Transverse colon (tissue), 3 donors: ENCODE data around the gene DNAH8.

Source experiments
- EP300 ChIP-seq: sonication (generic); formaldehyde crosslinking; IDR thresholded peaks from one replicate; pipeline ENCODE4 v1.6.1; 2017; ENCODE audit warnings: antibody characterized with exemption, low read depth
- TF ChIP-seq, protein P1 (sequence below), 5 experiments: fragments of 200-600 bp in 3 of 5; fragments of 450-650 bp in 2 of 5; sonication (generic) in 3 of 5; IDR thresholded peaks; 1 replicate in 2 of 5; 2 replicates in 3 of 5; pipeline ENCODE4 v1.5.1; 2016 to 2017; ENCODE audit warnings: antibody characterized with exemption in 5 of 5, inconsistent platforms in 3 of 5, mild to moderate bottlenecking in 2 of 5, moderate library complexity in 1 of 5

DNA sequence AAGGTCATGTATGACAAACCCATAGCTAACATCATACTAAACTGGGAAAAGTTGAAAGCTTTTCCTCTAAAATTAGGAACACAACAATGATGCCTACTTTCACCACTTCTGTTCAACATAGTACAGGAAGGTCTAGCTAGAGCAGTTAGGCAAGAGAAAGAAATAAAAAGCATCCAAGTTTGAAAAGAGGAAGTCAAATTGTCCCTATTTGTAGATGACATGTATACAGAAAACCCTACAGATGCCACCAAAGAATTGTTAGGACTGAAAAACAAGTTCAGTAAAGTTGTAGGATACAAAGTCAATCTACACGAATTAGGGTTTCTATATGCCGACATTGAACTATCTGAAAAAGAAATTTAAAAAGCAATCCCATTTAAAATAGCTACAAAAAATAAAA lies 244.0 kb downstream of the DNAH8 start:
- TF ChIP-seq, protein P1, sequence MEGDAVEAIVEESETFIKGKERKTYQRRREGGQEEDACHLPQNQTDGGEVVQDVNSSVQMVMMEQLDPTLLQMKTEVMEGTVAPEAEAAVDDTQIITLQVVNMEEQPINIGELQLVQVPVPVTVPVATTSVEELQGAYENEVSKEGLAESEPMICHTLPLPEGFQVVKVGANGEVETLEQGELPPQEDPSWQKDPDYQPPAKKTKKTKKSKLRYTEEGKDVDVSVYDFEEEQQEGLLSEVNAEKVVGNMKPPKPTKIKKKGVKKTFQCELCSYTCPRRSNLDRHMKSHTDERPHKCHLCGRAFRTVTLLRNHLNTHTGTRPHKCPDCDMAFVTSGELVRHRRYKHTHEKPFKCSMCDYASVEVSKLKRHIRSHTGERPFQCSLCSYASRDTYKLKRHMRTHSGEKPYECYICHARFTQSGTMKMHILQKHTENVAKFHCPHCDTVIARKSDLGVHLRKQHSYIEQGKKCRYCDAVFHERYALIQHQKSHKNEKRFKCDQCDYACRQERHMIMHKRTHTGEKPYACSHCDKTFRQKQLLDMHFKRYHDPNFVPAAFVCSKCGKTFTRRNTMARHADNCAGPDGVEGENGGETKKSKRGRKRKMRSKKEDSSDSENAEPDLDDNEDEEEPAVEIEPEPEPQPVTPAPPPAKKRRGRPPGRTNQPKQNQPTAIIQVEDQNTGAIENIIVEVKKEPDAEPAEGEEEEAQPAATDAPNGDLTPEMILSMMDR (IDR thresholded peaks at IDR 0.05), result no peak
- TF ChIP-seq EP300, result no peak
